IPS-15b (cell line): Measurements from ENCODE around the gene ANXA8.
"Not testable (repeated sequence)": the region's sequence is repeated elsewhere in the genome, so short reads cannot be mapped to it uniquely, and the experiment has no call there.

Experiments used
- H3K27me3 ChIP-seq: one replicate; pipeline ENCODE4 v1.6.1; 2013; ENCODE audit warnings: low read length; ENCODE audit not compliant: control insufficient read depth, insufficient read depth
- H3K36me3 ChIP-seq: one replicate; pipeline ENCODE4 v1.6.1; 2013; ENCODE audit warnings: low read length; ENCODE audit not compliant: control insufficient read depth, insufficient read depth
- H3K4me1 ChIP-seq: one replicate; pipeline ENCODE4 v1.6.1; 2013; ENCODE audit warnings: mild to moderate bottlenecking, low read length; ENCODE audit not compliant: control insufficient read depth, insufficient read depth
- H3K4me3 ChIP-seq: one replicate; pipeline ENCODE4 v1.5.1; 2013; ENCODE audit warnings: low read depth, low read length
- H3K9ac ChIP-seq: one replicate; pipeline ENCODE4 v1.6.1; 2013; ENCODE audit warnings: low read depth, mild to moderate bottlenecking, low read length
- H3K9me3 ChIP-seq: one replicate; pipeline ENCODE4 v1.6.1; 2013; ENCODE audit warnings: mild to moderate bottlenecking, low read length; ENCODE audit not compliant: control insufficient read depth, insufficient read depth

ANXA8 gene

GRCh38 chr10:47478114-47478513 lies 5.8 kb downstream of the ANXA8 start:
- H3K4me1 ChIP-seq, H3K9me3 ChIP-seq, H3K9ac ChIP-seq, H3K36me3 ChIP-seq, H3K4me3 ChIP-seq, H3K27me3 ChIP-seq: not testable (repeated sequence)

GRCh38 chr10:47477078-47477477 lies 6.8 kb downstream of the ANXA8 start:
- not testable (repeated sequence) for H3K27me3 ChIP-seq, H3K4me1 ChIP-seq, H3K9me3 ChIP-seq, H3K36me3 ChIP-seq, H3K4me3 ChIP-seq, H3K9ac ChIP-seq

- not testable (repeated sequence) for H3K27me3 ChIP-seq, H3K36me3 ChIP-seq, H3K9ac ChIP-seq, H3K4me1 ChIP-seq, H3K9me3 ChIP-seq, H3K4me3 ChIP-seq
Measured at GRCh38 chr10:47475101-47475500, 8.8 kb downstream of the ANXA8 start.

GRCh38 chr10:47473516-47473915 lies 10.4 kb downstream of the ANXA8 start:
- not testable (repeated sequence) for H3K9me3 ChIP-seq, H3K27me3 ChIP-seq, H3K4me3 ChIP-seq, H3K4me1 ChIP-seq, H3K36me3 ChIP-seq, H3K9ac ChIP-seq

GRCh38 chr10:47472647-47473046 lies 11.3 kb downstream of the ANXA8 start:
- not testable (repeated sequence) for H3K27me3 ChIP-seq, H3K4me3 ChIP-seq, H3K9ac ChIP-seq, H3K4me1 ChIP-seq, H3K36me3 ChIP-seq, H3K9me3 ChIP-seq

GRCh38 chr10:47472072-47472471 lies 11.8 kb downstream of the ANXA8 start:
- H3K9me3 ChIP-seq, H3K9ac ChIP-seq, H3K4me3 ChIP-seq, H3K36me3 ChIP-seq, H3K27me3 ChIP-seq, H3K4me1 ChIP-seq: not testable (repeated sequence)

GRCh38 chr10:47468731-47469528 lies 15.0 kb downstream of the ANXA8 start:
- not testable (repeated sequence) for H3K4me1 ChIP-seq, H3K36me3 ChIP-seq, H3K4me3 ChIP-seq, H3K27me3 ChIP-seq, H3K9me3 ChIP-seq, H3K9ac ChIP-seq

- H3K4me3 ChIP-seq, H3K36me3 ChIP-seq: not testable (repeated sequence)
Measured at GRCh38 chr10:47467957-47468356, 16.0 kb downstream of the ANXA8 start.

GRCh38 chr10:47467458-47467857 lies 16.5 kb downstream of the ANXA8 start:
- H3K9me3 ChIP-seq, H3K4me1 ChIP-seq: not testable (repeated sequence)

More at GRCh38 chr10:47467957-47468356, 16.0 kb downstream of the ANXA8 start:
- not testable (repeated sequence) for H3K27me3 ChIP-seq, H3K4me1 ChIP-seq, H3K9ac ChIP-seq, H3K9me3 ChIP-seq

GRCh38 chr10:47465216-47465917 lies 18.5 kb downstream of the ANXA8 start:
- not testable (repeated sequence) for H3K27me3 ChIP-seq, H3K4me3 ChIP-seq, H3K36me3 ChIP-seq, H3K9me3 ChIP-seq, H3K9ac ChIP-seq, H3K4me1 ChIP-seq

More at GRCh38 chr10:47467458-47467857, 16.5 kb downstream of the ANXA8 start:
- not testable (repeated sequence) for H3K27me3 ChIP-seq, H3K4me3 ChIP-seq, H3K36me3 ChIP-seq, H3K9ac ChIP-seq

GRCh38 chr10:47462577-47463358 lies 21.1 kb downstream of the ANXA8 start:
- H3K4me1 ChIP-seq, H3K27me3 ChIP-seq, H3K36me3 ChIP-seq, H3K4me3 ChIP-seq, H3K9me3 ChIP-seq, H3K9ac ChIP-seq: not testable (repeated sequence)

- H3K4me3 ChIP-seq, H3K36me3 ChIP-seq, H3K27me3 ChIP-seq, H3K4me1 ChIP-seq, H3K9me3 ChIP-seq, H3K9ac ChIP-seq: not testable (repeated sequence)
Measured at GRCh38 chr10:47461261-47461687, 22.6 kb downstream of the ANXA8 start.
